CD8-positive, alpha-beta memory T cell (primary cell): Measurements from ENCODE around the gene CEACAM18. TPM values are rescaled to one million over a fixed set of nuclear protein-coding genes. Genes with fewer than 3 reads are reported as not detected.
"Not testable (repeated sequence)": the region's sequence is repeated elsewhere in the genome, so short reads cannot be mapped to it uniquely, and the experiment has no call there.

Source experiments
- CTCF ChIA-PET: fragments of 350-600 bp; sonication (Branson Sonifier 250); formaldehyde crosslinking; loops from one replicate; lab custom pipeline; 2021; ENCODE audit warnings: antibody characterized with exemption; lab: Charles Lee
- POLR2A ChIA-PET: fragments of 350-600 bp; sonication (Branson Sonifier 250); formaldehyde crosslinking; loops from one replicate; lab custom pipeline; 2021; ENCODE audit warnings: antibody characterized with exemption; lab: Charles Lee
- DNase-seq, 5 donors: peaks; one replicate each; pipeline versions ENCODE4 v3.0.0 to v3.0.0-alpha.2; 2020 to 2022; ENCODE audit warnings: mixed read lengths in 1 of 5
- H3K27ac ChIP-seq: one replicate; pipeline ENCODE4 v1.7.0; 2013; ENCODE audit warnings: low read depth, mild to moderate bottlenecking, low read length, moderate library complexity
- H3K27me3 ChIP-seq: 2 replicates; pipeline ENCODE4 v1.7.0; 2013; ENCODE audit warnings: low read length, mild to moderate bottlenecking; ENCODE audit not compliant: insufficient read depth, poor library complexity, severe bottlenecking
- H3K36me3 ChIP-seq: 2 replicates; pipeline ENCODE4 v1.7.0; 2013; ENCODE audit warnings: mild to moderate bottlenecking, low read length, moderate library complexity; ENCODE audit not compliant: insufficient read depth
- H3K4me1 ChIP-seq: 2 replicates; pipeline ENCODE4 v1.7.0; 2013; ENCODE audit warnings: mild to moderate bottlenecking, low read length, moderate library complexity; ENCODE audit not compliant: insufficient read depth
- H3K4me3 ChIP-seq: 2 replicates; pipeline ENCODE4 v1.7.0; 2013; ENCODE audit warnings: mild to moderate bottlenecking, low read length
- H3K9me3 ChIP-seq: 2 replicates; pipeline ENCODE4 v1.7.0; 2013; ENCODE audit warnings: mild to moderate bottlenecking, low read length
- H3K27ac Mint-ChIP-seq, 8 donors: one replicate each; pipeline ENCODE4 v1.8.0; 2020 to 2021; ENCODE audit warnings: mixed read lengths in 8 of 8, mild to moderate bottlenecking in 6 of 8, inconsistent platforms in 3 of 8, moderate library complexity in 3 of 8
- H3K27me3 Mint-ChIP-seq, 2 donors: one replicate each; pipeline ENCODE4 v1.8.0; 2020 to 2021; ENCODE audit warnings: mixed read lengths in 2 of 2, mild to moderate bottlenecking in 1 of 2, moderate library complexity in 1 of 2
- H3K36me3 Mint-ChIP-seq, 3 donors: one replicate each; pipeline ENCODE4 v1.8.0; 2020 to 2021; ENCODE audit warnings: mixed read lengths in 3 of 3, inconsistent platforms in 1 of 3, mild to moderate bottlenecking in 1 of 3
- H3K4me1 Mint-ChIP-seq, 3 donors: one replicate each; pipeline ENCODE4 v1.8.0; 2020 to 2021; ENCODE audit warnings: mixed read lengths in 3 of 3, inconsistent platforms in 1 of 3, mild to moderate bottlenecking in 1 of 3
- H3K4me3 Mint-ChIP-seq, 7 donors: one replicate each; pipeline ENCODE4 v1.8.0; 2020 to 2021; ENCODE audit warnings: mixed read lengths in 7 of 7, mild to moderate bottlenecking in 6 of 7, moderate library complexity in 4 of 7, inconsistent platforms in 2 of 7
- H3K9me3 Mint-ChIP-seq, 5 donors: one replicate each; pipeline ENCODE4 v1.8.0; 2020 to 2022; ENCODE audit warnings: mixed read lengths in 5 of 5, mild to moderate bottlenecking in 3 of 5, moderate library complexity in 2 of 5, inconsistent platforms in 1 of 5
- polyA plus RNA-seq: library from polyadenylated mRNA; unstranded; fragments of 300-500 nt; fragmentation: Illumina TruSeq; gene quantifications from one replicate; pipeline ENCODE4 v1.2.3, GENCODE V29; 2021
- total RNA-seq, 2 experiments: library from RNA; stranded (reverse); gene quantifications; one replicate each; pipeline ENCODE4 v1.2.3, GENCODE V29; 2021

Gene CEACAM18
- total and polyA plus RNA-seq, 3 experiments from 2014 or later, result not detected

DNA sequence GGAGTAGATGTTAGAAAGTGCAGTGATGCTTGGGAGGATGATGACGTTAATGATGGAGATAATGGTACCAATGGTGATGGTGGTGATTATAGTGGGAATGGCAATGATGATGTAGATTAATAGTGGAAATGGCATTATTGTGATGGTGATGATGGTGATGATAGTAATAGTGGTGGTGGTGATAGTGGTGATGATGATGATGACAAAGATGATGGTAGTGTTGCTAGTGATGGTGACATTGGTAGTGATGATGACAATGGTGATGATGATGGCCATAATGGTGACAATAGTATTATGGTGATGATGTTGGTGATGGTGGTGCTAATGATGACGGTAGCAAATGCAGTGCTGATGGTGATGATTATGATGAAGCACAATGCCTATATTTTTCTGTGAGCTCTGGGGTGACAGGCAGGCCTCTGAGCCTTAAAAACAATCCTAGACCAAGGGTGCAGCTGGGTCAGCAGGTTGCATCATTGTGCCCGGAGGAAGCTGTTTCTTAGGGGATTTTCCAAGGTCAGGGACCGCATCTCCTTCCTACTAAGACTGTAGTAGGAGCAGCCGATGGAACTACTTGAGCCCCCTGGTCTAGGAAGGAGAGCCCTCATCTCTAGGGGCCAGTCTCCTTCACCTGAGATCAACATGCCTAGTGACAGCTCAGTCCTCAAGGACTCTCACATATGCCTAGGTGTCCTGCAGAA lies 7.8 kb downstream of the CEACAM18 start:
- H3K4me3 ChIP-seq, result no peak overlapping the region
- peaks cover 0 to 1% (median 0%) of the 10 kb centered on the region in 3 donors for H3K36me3 Mint-ChIP-seq
- POLR2A ChIA-PET, result no interaction called here

DNA sequence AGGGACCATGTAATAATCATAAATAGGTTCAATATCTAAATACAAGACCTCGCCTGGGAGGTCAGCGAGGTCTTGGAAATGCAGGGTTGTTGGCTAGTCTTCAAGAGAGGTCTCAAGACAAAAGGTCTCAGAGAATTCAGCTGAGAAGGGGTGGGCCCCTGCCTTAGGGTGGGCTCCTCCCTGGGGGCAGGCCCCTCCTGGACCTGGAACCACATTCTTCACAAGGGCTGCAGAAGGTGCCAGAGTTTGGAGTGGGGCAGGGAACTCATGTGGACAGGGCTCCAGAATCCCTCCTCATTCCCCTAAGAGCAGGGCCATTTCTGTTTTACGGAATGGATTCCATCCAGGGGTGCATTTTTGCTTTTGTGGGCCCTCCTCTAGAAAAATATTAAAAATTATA lies 10.2 kb downstream of the CEACAM18 start:
- ChIA-PET POLR2A (no interaction called here), CTCF (interaction anchor here (2.4 kb wide), 1 partner anchor 15 kb away, joined by 7 read pairs; no protein-coding TSS in a partner anchor)
- H3K9me3 Mint-ChIP-seq, result peaks cover 0 to 1% (median 0%) of the 10 kb centered on the region in 5 donors
- no peak overlapping the region for H3K4me3 Mint-ChIP-seq
- no peaks in the 10 kb centered on the region for H3K9me3 ChIP-seq
- no peaks in the 10 kb centered on the region for H3K4me1 ChIP-seq
- no peaks in the 10 kb centered on the region for H3K36me3 Mint-ChIP-seq
- H3K36me3 ChIP-seq, result no peaks in the 10 kb centered on the region
- no peak overlapping the region for H3K27ac ChIP-seq
- no peaks in the 10 kb centered on the region for H3K4me1 Mint-ChIP-seq
- no peaks in the 10 kb centered on the region for H3K27me3 ChIP-seq
- no peak for DNase-seq
- no peak overlapping the region for H3K27ac Mint-ChIP-seq
- H3K4me3 ChIP-seq, result no peak overlapping the region
- H3K27me3 Mint-ChIP-seq, result peaks cover 19 to 32% of the 10 kb centered on the region in 2 donors

More for the DNA sequence above, 7.8 kb downstream of the CEACAM18 start:
- Mint-ChIP-seq H3K27me3 (peaks cover 17 to 38% of the 10 kb centered on the region in 2 donors), H3K9me3 (peaks cover 0 to 1% (median 0%) of the 10 kb centered on the region in 5 donors), H3K4me1 (no peaks in the 10 kb centered on the region), H3K4me3 (no peak overlapping the region), H3K27ac (no peak overlapping the region)
- CTCF ChIA-PET, result interaction anchor here (0.9 kb wide), 1 partner anchor 29 kb away, joined by 4 read pairs; no protein-coding TSS in a partner anchor
- no peaks in the 10 kb centered on the region for H3K36me3 ChIP-seq
- H3K9me3 ChIP-seq, result no peaks in the 10 kb centered on the region
- no peaks in the 10 kb centered on the region for H3K4me1 ChIP-seq
- no peak for DNase-seq
- no peak overlapping the region for H3K27ac ChIP-seq
- H3K27me3 ChIP-seq, result no peaks in the 10 kb centered on the region

DNA sequence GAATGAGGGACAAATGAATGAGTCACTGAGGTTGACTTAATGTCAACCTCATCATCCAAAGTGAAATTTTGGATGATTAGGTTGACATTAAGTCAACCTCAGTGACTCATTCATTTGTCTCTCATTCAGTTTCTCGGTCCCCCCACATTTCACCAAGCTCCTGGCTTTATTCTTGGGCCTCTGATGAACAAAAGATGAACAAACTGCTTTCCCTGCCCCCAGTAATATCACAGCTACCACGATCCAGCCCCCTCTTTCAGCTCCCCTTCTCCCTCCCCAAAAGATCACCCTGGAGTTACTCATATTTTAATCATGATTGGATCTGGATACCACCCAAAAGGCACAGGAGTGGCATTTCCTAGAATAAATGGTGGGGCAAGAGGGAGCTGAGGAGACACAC lies 10.8 kb downstream of the CEACAM18 start:
- no peak overlapping the region for H3K27ac Mint-ChIP-seq
- no peaks in the 10 kb centered on the region for H3K36me3 Mint-ChIP-seq
- Histone ChIP-seq H3K27me3 (no peaks in the 10 kb centered on the region), H3K4me1 (no peaks in the 10 kb centered on the region), H3K4me3 (no peak overlapping the region), H3K27ac (no peak overlapping the region), H3K36me3 (no peaks in the 10 kb centered on the region), H3K9me3 (no peaks in the 10 kb centered on the region)
- peaks cover 19 to 33% of the 10 kb centered on the region in 2 donors for H3K27me3 Mint-ChIP-seq
- ChIA-PET CTCF (interaction anchor here (2.4 kb wide), 1 partner anchor 16 kb away, joined by 7 read pairs; no protein-coding TSS in a partner anchor), POLR2A (no interaction called here)
- H3K4me3 Mint-ChIP-seq, result no peak overlapping the region
- DNase-seq, result no peak
- H3K4me1 Mint-ChIP-seq, result no peaks in the 10 kb centered on the region
- H3K9me3 Mint-ChIP-seq, result peaks cover 0 to 1% (median 0%) of the 10 kb centered on the region in 5 donors

DNA sequence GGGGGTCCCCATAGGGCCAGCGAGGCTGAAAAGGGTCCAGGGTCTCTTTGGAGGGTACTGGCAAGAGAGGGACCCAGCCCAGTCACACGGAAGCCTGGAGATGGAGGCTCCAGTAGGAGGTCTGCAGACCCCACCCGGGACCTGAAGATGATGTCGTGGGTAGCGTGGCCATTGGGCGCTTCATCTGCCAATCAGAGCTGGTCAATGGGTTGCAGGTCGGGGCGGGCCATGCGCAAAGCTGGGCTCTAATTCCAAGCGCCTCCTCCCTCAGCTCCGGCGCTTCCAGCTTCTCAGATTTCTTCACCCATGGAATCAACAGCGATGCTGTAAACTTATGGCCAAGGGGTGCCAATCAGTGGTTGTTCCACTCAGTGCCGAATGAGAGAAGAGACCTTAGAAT lies 12.3 kb downstream of the CEACAM18 start:
- DNase-seq, result no peak
- H3K4me3 Mint-ChIP-seq, result no peak overlapping the region
- Histone ChIP-seq H3K4me3 (no peak overlapping the region), H3K27ac (no peak overlapping the region), H3K9me3 (no peaks in the 10 kb centered on the region), H3K27me3 (no peaks in the 10 kb centered on the region), H3K4me1 (no peaks in the 10 kb centered on the region), H3K36me3 (no peaks in the 10 kb centered on the region)
- peaks cover 13 to 29% of the 10 kb centered on the region in 2 donors for H3K27me3 Mint-ChIP-seq
- no peaks in the 10 kb centered on the region for H3K36me3 Mint-ChIP-seq
- H3K27ac Mint-ChIP-seq, result no peak overlapping the region
- no peaks in the 10 kb centered on the region for H3K4me1 Mint-ChIP-seq
- ChIA-PET CTCF (no interaction called here), POLR2A (no interaction called here)
- H3K9me3 Mint-ChIP-seq, result peaks cover 0 to 1% (median 0%) of the 10 kb centered on the region in 5 donors

DNA sequence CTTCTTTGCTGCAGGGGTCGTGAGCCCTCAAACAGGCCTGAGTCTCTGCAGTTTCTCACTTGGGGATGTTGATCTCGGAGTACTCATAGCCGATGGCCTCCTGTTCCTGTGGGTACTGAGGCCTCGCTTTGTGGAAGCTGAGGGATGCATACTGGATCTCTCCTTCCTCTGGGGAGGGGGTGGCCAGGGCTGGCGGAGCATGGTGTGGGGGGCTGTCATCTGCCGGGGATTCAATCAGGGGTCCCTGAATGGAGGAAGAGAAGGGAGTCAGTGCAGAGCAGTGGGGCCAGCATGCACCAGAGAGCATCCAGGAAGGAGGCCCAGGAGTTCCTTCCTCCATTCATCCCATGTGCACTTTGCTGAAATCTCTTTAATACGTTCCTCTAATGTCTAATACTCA lies 13.2 kb downstream of the CEACAM18 start:
- no peaks in the 10 kb centered on the region for H3K36me3 ChIP-seq
- no peaks in the 10 kb centered on the region for H3K36me3 Mint-ChIP-seq
- H3K27ac ChIP-seq, result no peak overlapping the region

DNA sequence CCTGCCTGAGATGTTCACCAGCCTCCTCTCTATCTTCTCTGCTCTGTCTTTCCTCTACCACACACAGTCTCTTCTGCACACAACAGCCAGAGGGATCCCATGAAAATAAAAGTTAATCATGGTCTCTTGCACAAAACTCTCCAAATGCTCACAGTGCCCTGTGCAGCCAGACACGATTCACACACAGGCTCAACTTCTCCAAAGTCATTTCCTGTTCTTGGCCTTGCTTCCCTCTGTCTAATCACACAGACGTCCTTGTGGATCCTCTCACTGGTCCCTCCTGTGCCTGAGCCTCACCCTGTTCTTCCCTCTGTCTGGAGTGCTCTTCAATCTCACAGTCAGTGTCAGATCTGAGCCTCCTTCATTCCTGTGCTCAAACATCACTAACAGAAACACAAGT lies 15.4 kb downstream of the CEACAM18 start:
- no peak overlapping the region for H3K4me3 ChIP-seq
- H3K9me3 Mint-ChIP-seq, result no peaks in the 10 kb centered on the region
- POLR2A ChIA-PET, result no interaction called here
- H3K36me3 ChIP-seq, result no peaks in the 10 kb centered on the region
- no peaks in the 10 kb centered on the region for H3K4me1 Mint-ChIP-seq
- H3K4me3 Mint-ChIP-seq, result no peak overlapping the region
- CTCF ChIA-PET, result no interaction called here
- no peak overlapping the region for H3K27ac ChIP-seq
- H3K4me1 ChIP-seq, result no peaks in the 10 kb centered on the region
- no peak overlapping the region for H3K27ac Mint-ChIP-seq
- no peaks in the 10 kb centered on the region for H3K9me3 ChIP-seq
- no peaks in the 10 kb centered on the region for H3K36me3 Mint-ChIP-seq
- H3K27me3 Mint-ChIP-seq, result peaks cover 14 to 29% of the 10 kb centered on the region in 2 donors
- DNase-seq, result no peak
- no peaks in the 10 kb centered on the region for H3K27me3 ChIP-seq

More for the DNA sequence above, 13.2 kb downstream of the CEACAM18 start:
- H3K4me3 Mint-ChIP-seq, result no peak overlapping the region
- H3K9me3 Mint-ChIP-seq, result no peaks in the 10 kb centered on the region
- H3K9me3 ChIP-seq, result no peaks in the 10 kb centered on the region
- DNase-seq, result no peak
- H3K4me1 ChIP-seq, result no peaks in the 10 kb centered on the region
- POLR2A ChIA-PET, result no interaction called here
- H3K27ac Mint-ChIP-seq, result no peak overlapping the region
- H3K4me3 ChIP-seq, result no peak overlapping the region
- CTCF ChIA-PET, result no interaction called here
- no peaks in the 10 kb centered on the region for H3K4me1 Mint-ChIP-seq
- H3K27me3 ChIP-seq, result no peaks in the 10 kb centered on the region
- H3K27me3 Mint-ChIP-seq, result peaks cover 14 to 24% of the 10 kb centered on the region in 2 donors

DNA sequence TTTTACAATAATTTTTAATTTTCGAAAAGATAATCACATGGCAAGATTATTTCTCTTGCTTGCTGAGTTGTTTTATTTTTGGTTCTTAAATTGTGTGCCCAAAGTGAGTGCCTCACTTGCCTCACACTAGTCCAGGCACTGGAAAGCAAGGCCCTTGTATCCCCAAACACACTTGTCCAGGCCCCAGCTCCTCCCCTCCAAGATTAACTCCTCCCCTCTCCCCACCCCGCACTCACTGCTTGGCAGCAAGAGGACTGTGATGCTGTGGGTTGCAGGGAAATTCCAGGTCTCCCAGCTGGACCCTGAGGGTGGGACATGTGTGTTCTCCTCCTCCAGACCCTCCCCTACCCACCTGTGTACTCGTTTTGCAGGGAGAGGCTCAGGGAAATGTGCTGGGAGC lies 19.3 kb downstream of the CEACAM18 start:
- H3K27me3 Mint-ChIP-seq, result peaks cover 5 to 27% of the 10 kb centered on the region in 2 donors
- H3K9me3 Mint-ChIP-seq, result no peaks in the 10 kb centered on the region
- POLR2A ChIA-PET, result no interaction called here
- Histone ChIP-seq H3K4me3 (no peak overlapping the region), H3K4me1 (no peaks in the 10 kb centered on the region), H3K36me3 (no peaks in the 10 kb centered on the region), H3K27ac (no peak overlapping the region), H3K27me3 (no peaks in the 10 kb centered on the region), H3K9me3 (no peaks in the 10 kb centered on the region)
- H3K36me3 Mint-ChIP-seq, result no peaks in the 10 kb centered on the region
- no peak overlapping the region for H3K27ac Mint-ChIP-seq
- no peak overlapping the region for H3K4me3 Mint-ChIP-seq
- peaks cover 0 to 5% (median 3%) of the 10 kb centered on the region in 3 donors for H3K4me1 Mint-ChIP-seq
- CTCF ChIA-PET, result no interaction called here
- DNase-seq, result no peak

DNA sequence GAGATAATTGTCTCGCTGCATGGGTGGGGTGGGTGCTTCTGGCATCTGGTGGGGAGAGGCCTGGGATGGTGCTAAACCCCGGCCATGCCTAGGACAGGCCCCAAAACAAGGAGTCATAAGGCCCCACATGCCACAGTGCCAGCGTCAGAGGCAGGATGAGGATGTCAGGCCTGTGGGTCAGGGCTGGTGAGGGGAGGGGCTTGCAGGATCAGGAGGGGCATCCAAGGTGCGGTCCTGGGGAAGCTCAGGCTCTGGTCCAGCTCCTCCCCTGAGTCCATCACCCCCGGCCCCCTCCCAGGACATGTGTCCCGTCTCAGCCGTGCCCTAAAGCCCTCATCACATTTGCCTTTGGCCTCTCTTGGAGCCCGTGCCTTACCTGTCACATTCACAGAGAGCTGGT lies 22.6 kb downstream of the CEACAM18 start:
- H3K9me3 Mint-ChIP-seq, H3K4me3 Mint-ChIP-seq, H3K27ac ChIP-seq, DNase-seq, H3K4me1 Mint-ChIP-seq, H3K36me3 Mint-ChIP-seq, H3K36me3 ChIP-seq, CTCF ChIA-PET, H3K9me3 ChIP-seq, H3K4me1 ChIP-seq, H3K4me3 ChIP-seq, POLR2A ChIA-PET, H3K27me3 ChIP-seq: not testable (repeated sequence)
- Mint-ChIP-seq H3K27me3 (peaks cover 3 to 13% of the 10 kb centered on the region in 2 donors), H3K27ac (peak overlapping the region in 1 of 8 donors; percentile 33)
